ENCODE data around the gene LHFPL6. TPM values are rescaled to one million over a fixed set of nuclear protein-coding genes. Genes with fewer than 3 reads are reported as not detected.

The LHFPL6 gene
- total RNA-seq, 1 donor from 2014 or later, result 174 TPM

DNA sequence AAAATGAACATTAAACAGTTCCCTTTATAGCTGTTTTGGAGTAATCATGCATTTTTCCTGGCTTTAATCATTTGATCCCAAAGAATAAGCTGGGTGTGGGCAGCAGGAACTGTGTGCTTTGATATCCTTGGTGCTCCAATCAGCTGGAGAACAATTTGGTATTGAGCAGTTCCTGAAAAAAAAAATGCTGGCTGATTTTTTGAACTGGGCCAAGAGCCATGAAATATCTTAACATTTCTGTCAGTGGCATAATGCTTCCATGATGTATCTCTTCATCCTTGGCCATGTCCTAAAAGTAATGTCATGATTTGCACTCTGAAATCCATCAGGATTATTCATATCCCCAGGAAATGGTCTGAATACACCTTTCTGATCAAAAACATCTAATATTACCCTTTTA, 134.7 kb downstream of the LHFPL6 start:
- no peak for DNase-seq (ENCODE audit: extremely low spot score, unreplicated experiment)
- Mint-ChIP-seq H3K9me3 (ENCODE audit: unreplicated experiment) (peaks cover 5% of the 10 kb centered on the region), H3K27me3 (ENCODE audit: unreplicated experiment) (no peaks in the 10 kb centered on the region), H3K36me3 (ENCODE audit: unreplicated experiment) (peaks cover 15% of the 10 kb centered on the region), H3K4me1 (ENCODE audit: unreplicated experiment) (peaks cover 3% of the 10 kb centered on the region), H3K4me3 (ENCODE audit: unreplicated experiment) (no peak overlapping the region), H3K27ac (ENCODE audit: unreplicated experiment) (no peak overlapping the region)
- TF ChIP-seq CTCF (IDR thresholded peaks at IDR 0.05), result no peak

DNA sequence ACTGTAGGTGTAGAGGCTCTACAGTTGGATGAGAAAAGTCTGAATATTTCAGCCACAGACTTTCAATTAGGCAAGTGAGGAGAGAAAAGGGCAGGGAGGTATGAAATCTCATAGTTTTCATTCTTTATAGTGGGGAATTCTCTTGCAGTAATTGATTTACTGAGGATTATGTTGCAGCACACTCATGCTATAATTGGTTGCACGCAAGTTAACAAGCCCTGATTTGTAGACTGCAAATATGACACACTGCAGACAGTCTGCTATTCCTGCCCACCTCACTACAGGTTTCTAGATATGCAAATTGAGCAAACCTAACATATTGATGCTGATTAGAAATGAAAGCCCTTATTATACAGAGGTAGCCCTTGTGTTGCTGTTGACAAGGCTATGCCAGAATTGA, 139.4 kb downstream of the LHFPL6 start:
- Mint-ChIP-seq H3K4me1 (ENCODE audit: unreplicated experiment) (peaks cover 45% of the 10 kb centered on the region), H3K27ac (ENCODE audit: unreplicated experiment) (no peak overlapping the region), H3K9me3 (ENCODE audit: unreplicated experiment) (no peaks in the 10 kb centered on the region), H3K4me3 (ENCODE audit: unreplicated experiment) (no peak overlapping the region), H3K36me3 (ENCODE audit: unreplicated experiment) (peaks cover 3% of the 10 kb centered on the region), H3K27me3 (ENCODE audit: unreplicated experiment) (no peaks in the 10 kb centered on the region)
- no peak for DNase-seq (ENCODE audit: extremely low spot score, unreplicated experiment)
- no peak for TF ChIP-seq CTCF (IDR thresholded peaks at IDR 0.05)

DNA sequence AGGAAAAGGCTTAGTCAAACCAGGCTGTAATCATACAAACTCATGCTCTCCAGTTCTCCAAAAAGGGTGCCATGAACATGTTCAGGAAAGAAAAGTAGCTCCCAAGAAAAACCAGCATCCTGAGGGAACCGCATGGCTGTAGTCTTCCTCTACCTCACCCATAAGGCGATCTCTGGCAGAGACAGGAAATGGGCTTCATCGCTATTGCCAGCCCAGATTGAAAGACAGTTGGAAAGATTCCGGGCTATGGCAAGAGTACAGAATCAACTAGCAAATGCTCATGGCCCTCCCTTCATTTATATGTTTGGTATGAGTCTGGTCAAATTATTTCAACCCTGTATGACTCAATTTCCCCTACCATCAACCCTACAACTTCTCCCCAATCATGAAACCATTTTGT, 140.1 kb downstream of the LHFPL6 start:
- Mint-ChIP-seq H3K9me3 (ENCODE audit: unreplicated experiment) (no peaks in the 10 kb centered on the region), H3K4me1 (ENCODE audit: unreplicated experiment) (peaks cover 52% of the 10 kb centered on the region), H3K36me3 (ENCODE audit: unreplicated experiment) (peaks cover 3% of the 10 kb centered on the region), H3K27me3 (ENCODE audit: unreplicated experiment) (no peaks in the 10 kb centered on the region), H3K4me3 (ENCODE audit: unreplicated experiment) (no peak overlapping the region), H3K27ac (ENCODE audit: unreplicated experiment) (peak overlapping the region; percentile 37)
- TF ChIP-seq CTCF (IDR thresholded peaks at IDR 0.05), result no peak
- DNase-seq (ENCODE audit: extremely low spot score, unreplicated experiment), result no peak

GRCh38 chr13:39462428-39462827, 140.6 kb downstream of the LHFPL6 start:
- H3K27me3 Mint-ChIP-seq (ENCODE audit: unreplicated experiment), result no peaks in the 10 kb centered on the region
- H3K4me1 Mint-ChIP-seq (ENCODE audit: unreplicated experiment), result peaks cover 54% of the 10 kb centered on the region
- DNase-seq (ENCODE audit: extremely low spot score, unreplicated experiment), result no peak
- peak overlapping the region; percentile 84 for H3K27ac Mint-ChIP-seq (ENCODE audit: unreplicated experiment)
- H3K9me3 Mint-ChIP-seq (ENCODE audit: unreplicated experiment), result no peaks in the 10 kb centered on the region
- no peak overlapping the region for H3K4me3 Mint-ChIP-seq (ENCODE audit: unreplicated experiment)
- TF ChIP-seq CTCF (IDR thresholded peaks at IDR 0.05), result no peak
- peaks cover 3% of the 10 kb centered on the region for H3K36me3 Mint-ChIP-seq (ENCODE audit: unreplicated experiment)

GRCh38 chr13:39461685-39462266, 141.2 kb downstream of the LHFPL6 start:
- peaks cover 54% of the 10 kb centered on the region for H3K4me1 Mint-ChIP-seq (ENCODE audit: unreplicated experiment)

More at GRCh38 chr13:39461685-39462266, 141.2 kb downstream of the LHFPL6 start:
- DNase-seq (ENCODE audit: extremely low spot score, unreplicated experiment), result no peak
- Mint-ChIP-seq H3K4me3 (ENCODE audit: unreplicated experiment) (no peak overlapping the region), H3K9me3 (ENCODE audit: unreplicated experiment) (no peaks in the 10 kb centered on the region), H3K27ac (ENCODE audit: unreplicated experiment) (peak overlapping the region; percentile 84), H3K36me3 (ENCODE audit: unreplicated experiment) (peaks cover 5% of the 10 kb centered on the region), H3K27me3 (ENCODE audit: unreplicated experiment) (no peaks in the 10 kb centered on the region)
- no peak for TF ChIP-seq CTCF (IDR thresholded peaks at IDR 0.05)

Data from osteocyte (in vitro differentiated cells).